ENCODE data around the gene TCFL5. TPM values are rescaled to one million over a fixed set of nuclear protein-coding genes. Genes with fewer than 3 reads are reported as not detected.

The TCFL5 gene
- total RNA-seq, 4 donors from 2014 or later: 12.0 to 28.9 (median 13.8) TPM

GRCh38 chr20:62902926-62903615 is 41.4 kb upstream of the TCFL5 start:
- Histone ChIP-seq H3K4me1 (peaks cover 5 to 46% (median 13%) of the 10 kb centered on the region in 3 donors), H3K27ac (no peak overlapping the region), H3K9me3 (no peaks in the 10 kb centered on the region), H3K36me3 (peaks cover 0 to 75% of the 10 kb centered on the region in 2 donors), H3K4me3 (no peak overlapping the region), H3K27me3 (no peaks in the 10 kb centered on the region)
- 66 to 83% methylated on average over 1 to 4 of the region's 7 CpGs for WGBS, 2 donors (ENCODE audit: low coverage in 1 of 2)
- no peak for ATAC-seq
- TF ChIP-seq EP300 (IDR thresholded peaks at IDR 0.05) (no peak), POLR2A (IDR thresholded peaks at IDR 0.05) (no peak), CTCF (IDR thresholded peaks at IDR 0.05) (no peak), POLR2AphosphoS5 (IDR thresholded peaks at IDR 0.05) (no peak)

- TF ChIP-seq POLR2AphosphoS5 (IDR thresholded peaks at IDR 0.05) (no peak), EP300 (IDR thresholded peaks at IDR 0.05) (no peak), CTCF (IDR thresholded peaks at IDR 0.05) (no peak), POLR2A (IDR thresholded peaks at IDR 0.05) (no peak)
- WGBS, 2 donors (ENCODE audit: low coverage in 1 of 2): 82 to 83% methylated on average over 2 to 11 of the region's 11 CpGs
- Histone ChIP-seq H3K4me3 (no peak overlapping the region), H3K27ac (no peak overlapping the region), H3K9me3 (no peaks in the 10 kb centered on the region), H3K27me3 (no peaks in the 10 kb centered on the region), H3K36me3 (peaks cover 0 to 63% of the 10 kb centered on the region in 2 donors), H3K4me1 (peaks cover 5 to 43% (median 13%) of the 10 kb centered on the region in 3 donors)
- ATAC-seq: no peak
Measured at GRCh38 chr20:62901891-62902290, 40.3 kb upstream of the TCFL5 start.

- H3K27ac ChIP-seq: peak overlapping the region in 2 of 4 donors; percentile 30
- H3K4me3 ChIP-seq: no peak overlapping the region
- H3K27me3 ChIP-seq: no peaks in the 10 kb centered on the region
- no peaks in the 10 kb centered on the region for H3K9me3 ChIP-seq
- no peak for ATAC-seq
- WGBS, 2 donors (ENCODE audit: low coverage in 1 of 2): 46 to 48% methylated on average over 9 to 17 of the region's 20 CpGs
- TF ChIP-seq EP300 (IDR thresholded peaks at IDR 0.05) (no peak), POLR2A (IDR thresholded peaks at IDR 0.05) (no peak), POLR2AphosphoS5 (IDR thresholded peaks at IDR 0.05) (no peak), CTCF (IDR thresholded peaks at IDR 0.05) (no peak)
- peaks cover 5 to 43% (median 13%) of the 10 kb centered on the region in 3 donors for H3K4me1 ChIP-seq
- H3K36me3 ChIP-seq: peaks cover 0 to 63% of the 10 kb centered on the region in 2 donors
Measured at GRCh38 chr20:62900692-62901584, 39.3 kb upstream of the TCFL5 start.

- H3K27ac ChIP-seq: peak overlapping the region in 2 of 4 donors; percentile 40 to 44
- WGBS, 2 donors (ENCODE audit: low coverage in 1 of 2): no CpG with 5 or more reads among the region's 11 CpGs
- H3K27me3 ChIP-seq: no peaks in the 10 kb centered on the region
- H3K9me3 ChIP-seq: no peaks in the 10 kb centered on the region
- H3K4me3 ChIP-seq: no peak overlapping the region
- ATAC-seq: peak; percentile 90
- H3K4me1 ChIP-seq: peaks cover 5 to 43% (median 13%) of the 10 kb centered on the region in 3 donors
- TF ChIP-seq EP300 (IDR thresholded peaks at IDR 0.05): no peak
- TF ChIP-seq POLR2AphosphoS5 (IDR thresholded peaks at IDR 0.05): peak; percentile 56
- TF ChIP-seq CTCF (IDR thresholded peaks at IDR 0.05): peak; percentile 89 to 93 (median 91)
- H3K36me3 ChIP-seq: peaks cover 0 to 63% of the 10 kb centered on the region in 2 donors
Measured at GRCh38 chr20:62900052-62900691, 38.5 kb upstream of the TCFL5 start.
